Endothelial cell of umbilical vein (primary cell): Measurements from ENCODE around the gene OR51E2. TPM values are rescaled to one million over a fixed set of nuclear protein-coding genes. Genes with fewer than 3 reads are reported as not detected.

Experiments used
- BruUV-seq: library from RNA; stranded (reverse); fragments of 400-500 nt; replicated peaks from 2 replicates; lab custom pipeline; 2021; lab: Mats Ljungman, UMichigan
- CTCF ChIA-PET: fragments of 300-600, 350-600 bp; sonication (Branson Sonifier 250); formaldehyde crosslinking; loops from one replicate; lab custom pipeline; 2021; ENCODE audit warnings: antibody characterized with exemption, inconsistent platforms; lab: Charles Lee
- POLR2A ChIA-PET: fragments of 300-600, 350-600 bp; sonication (Branson Sonifier 250); formaldehyde crosslinking; loops from one replicate; lab custom pipeline; 2021; ENCODE audit warnings: antibody characterized with exemption, inconsistent platforms; lab: Charles Lee
- DNase-seq: peaks from one replicate; pipeline ENCODE4 v3.0.0-alpha.2; 2011; ENCODE audit warnings: low read depth, low spot score
- FAIRE-seq: peaks from 2 replicates; lab custom pipeline; 2011; peaks lifted over from hg19 to GRCh38; lab: Jason Lieb, UNC
- H2AFZ ChIP-seq: 2 replicates; pipeline ENCODE4 v1.6.0; 2012; ENCODE audit warnings: low read depth, low read length, control low read depth, inconsistent platforms
- H3K27ac ChIP-seq: 2 replicates; pipeline ENCODE4 v1.5.1; 2011; ENCODE audit warnings: low read depth, mild to moderate bottlenecking, control low read depth, low read length, moderate library complexity; ENCODE audit not compliant: insufficient read depth
- H3K27me3 ChIP-seq, 2 experiments: 2 replicates each; pipeline versions ENCODE4 v1.6.0 to v1.6.1; 2011; ENCODE audit warnings: low read length in 2 of 2, mixed read lengths in 1 of 2; ENCODE audit not compliant: control insufficient read depth in 2 of 2, insufficient read depth in 2 of 2
- H3K36me3 ChIP-seq, 2 experiments: 2 replicates in 1 of 2; 3 replicates in 1 of 2; pipeline ENCODE4 v1.5.1; 2011; ENCODE audit warnings: low read length in 2 of 2, mild to moderate bottlenecking in 1 of 2, moderate library complexity in 1 of 2; ENCODE audit not compliant: control insufficient read depth in 2 of 2, insufficient read depth in 2 of 2; ENCODE audit errors: extremely low read depth in 1 of 2
- H3K4me1 ChIP-seq: 3 replicates; pipeline ENCODE4 v1.5.1; 2011; ENCODE audit warnings: mild to moderate bottlenecking, low read length; ENCODE audit not compliant: control insufficient read depth, insufficient read depth; ENCODE audit errors: extremely low read depth
- H3K4me2 ChIP-seq: 2 replicates; pipeline ENCODE4 v1.6.1; 2011; ENCODE audit warnings: low read length, control low read depth, mixed read lengths; ENCODE audit not compliant: insufficient read depth
- H3K4me3 ChIP-seq, 3 experiments: fragments of 200-600 bp in 1 of 3; sonication (generic), shearing (Covaris generic) in 1 of 3; replicated peaks in 1 of 3; 2 replicates each; pipeline ENCODE4 v1.5.1; 2011 to 2016; ENCODE audit warnings: control low read depth in 3 of 3, low read length in 3 of 3, mild to moderate bottlenecking in 2 of 3, inconsistent platforms in 1 of 3, low read depth in 1 of 3, moderate library complexity in 1 of 3; ENCODE audit not compliant: insufficient read depth in 1 of 3
- H3K79me2 ChIP-seq: 2 replicates; pipeline ENCODE4 v1.6.0; 2012; ENCODE audit warnings: low read length, inconsistent platforms; ENCODE audit not compliant: control insufficient read depth, insufficient read depth
- H3K9ac ChIP-seq: replicated peaks from 2 replicates; pipeline ENCODE3; 2011; ENCODE audit warnings: low read length, control low read depth; ENCODE audit not compliant: insufficient read depth; ENCODE audit errors: extremely low read depth
- H3K9me1 ChIP-seq: replicated peaks from 3 replicates; pipeline ENCODE4 v1.6.0; 2011; ENCODE audit warnings: mild to moderate bottlenecking, low read length; ENCODE audit not compliant: control insufficient read depth, insufficient read depth; ENCODE audit errors: extremely low read depth
- H3K9me3 ChIP-seq: replicated peaks from 2 replicates; pipeline ENCODE4 v1.5.1; 2012; ENCODE audit warnings: low read length, inconsistent platforms; ENCODE audit not compliant: control insufficient read depth, insufficient read depth
- H4K20me1 ChIP-seq: replicated peaks from 2 replicates; pipeline ENCODE3; 2011; ENCODE audit warnings: mild to moderate bottlenecking, low read length; ENCODE audit not compliant: control insufficient read depth, insufficient read depth; ENCODE audit errors: extremely low read depth
- EZH2 ChIP-seq: IDR thresholded peaks from 2 replicates; pipeline ENCODE4 v1.6.1; 2012; ENCODE audit warnings: borderline replicate concordance, low read depth, mild to moderate bottlenecking, moderate library complexity, low read length, inconsistent platforms; ENCODE audit not compliant: severe bottlenecking
- FOS ChIP-seq: IDR thresholded peaks from 2 replicates; pipeline ENCODE4 v1.6.1; 2011; ENCODE audit warnings: mild to moderate bottlenecking, low read length, moderate library complexity, borderline replicate concordance; ENCODE audit not compliant: insufficient read depth
- GATA2 ChIP-seq: IDR thresholded peaks from 2 replicates; pipeline ENCODE4 v1.7.0; 2011; ENCODE audit warnings: low read depth, mild to moderate bottlenecking, moderate library complexity, mixed read lengths, low read length; ENCODE audit not compliant: insufficient read length, insufficient read depth
- JUN ChIP-seq: IDR thresholded peaks from 2 replicates; pipeline ENCODE4 v1.6.1; 2011; ENCODE audit warnings: borderline replicate concordance, low read depth; ENCODE audit not compliant: insufficient read length, insufficient read depth
- MYC ChIP-seq: IDR thresholded peaks from one replicate; pipeline ENCODE4 v1.6.1; 2011; ENCODE audit warnings: mild to moderate bottlenecking, low read depth, low read length
- POLR2A ChIP-seq: IDR thresholded peaks from 2 replicates; pipeline ENCODE4 v1.6.1; 2012; ENCODE audit warnings: low read depth, mild to moderate bottlenecking, control low read depth, low read length
- POLR2AphosphoS5 ChIP-seq: IDR thresholded peaks from 2 replicates; pipeline ENCODE4 v1.6.1; 2012; ENCODE audit warnings: low read depth, mild to moderate bottlenecking, control low read depth, low read length, moderate library complexity; ENCODE audit not compliant: insufficient read depth
- dilution Hi-C: fragments of 300-500 bp; cut with MboI; formaldehyde crosslinking; loops from one replicate; pipeline ENCODE4 v1.15.0; 2019; ENCODE audit warnings: low sequenced_read_pairs; ENCODE audit not compliant: extremely low pct_ligation_motif_present
- intact Hi-C: fragments of 100-400 bp; cut with micrococcal nuclease; formaldehyde crosslinking; loops from one replicate; pipeline ENCODE4 v1.10.0; 2022
- polyA plus RNA-seq, 4 experiments: library from polyadenylated mRNA; depleted of rRNA in 3 of 4; stranded (reverse) in 3 of 4; unstranded in 1 of 4; fragments of >200 nt; gene quantifications; 2 replicates each; pipeline versions ENCODE4 v1.2.1 to v1.2.3, GENCODE V29; 2011 to 2012; ENCODE audit warnings: missing spikeins in 1 of 4
- total RNA-seq: library from RNA; stranded (reverse); gene quantifications from 2 replicates; pipeline ENCODE4 v1.2.3, GENCODE V29; 2021
- TF ChIP-seq, protein P1 (sequence below), 2 donors: IDR thresholded peaks; 1 replicate in 1 of 2; 2 replicates in 1 of 2; pipeline ENCODE4 v1.5.1; 2011; ENCODE audit warnings: low read length in 2 of 2, mild to moderate bottlenecking in 2 of 2, moderate library complexity in 2 of 2, control low read depth in 1 of 2, inconsistent platforms in 1 of 2, low read depth in 1 of 2; ENCODE audit not compliant: insufficient read depth in 1 of 2; ENCODE audit errors: extremely low read depth in 1 of 2
- TF ChIP-seq, protein P2 (sequence below): IDR thresholded peaks from 2 replicates; pipeline ENCODE4 v1.6.1; 2011; ENCODE audit not compliant: insufficient read depth, insufficient read length

OR51E2 gene
- total and polyA plus RNA-seq, 2 donors (not counting 3 experiments of a cell fraction or from before 2014, with no cell fraction given): not detected

DNA sequence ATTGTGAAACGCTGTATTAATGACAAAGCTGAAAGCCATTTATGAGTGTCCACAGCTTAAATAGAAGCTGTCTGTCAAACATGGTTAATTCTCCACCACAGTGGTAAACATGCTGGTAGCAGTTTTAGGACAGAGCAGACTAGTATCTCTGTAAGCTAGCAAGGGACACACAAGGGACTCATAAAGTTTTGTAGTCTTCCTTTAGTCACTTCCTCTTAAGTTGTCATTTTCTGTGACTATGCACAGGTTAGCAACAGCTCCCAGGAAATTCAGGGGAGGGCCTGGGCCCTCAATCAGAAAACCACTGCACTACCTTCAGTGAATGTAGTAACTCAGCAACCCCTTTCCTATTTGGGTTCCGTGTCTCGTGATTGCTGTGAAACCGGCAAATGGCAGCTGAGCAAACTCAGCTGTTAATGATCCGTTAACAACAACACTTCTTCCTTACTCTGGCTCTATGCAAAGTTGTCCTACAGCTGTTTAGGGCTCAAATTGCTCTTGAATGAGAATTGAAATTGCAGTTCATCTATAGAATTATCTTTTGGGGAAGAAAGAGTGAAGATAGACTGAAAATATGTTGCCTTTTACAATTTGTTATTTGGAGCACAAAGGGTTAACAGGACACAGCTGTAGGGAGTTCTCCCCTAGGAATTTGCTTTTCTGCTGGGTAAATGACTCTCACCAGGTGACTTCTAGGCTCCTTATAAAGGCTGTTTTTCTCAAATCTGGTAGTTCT, 6.6 kb upstream of the OR51E2 start, which contains the start of gene MMP26:
MMP26 (plus strand) TSS at position 731 of the 736 bp plus-strand sequence.
- TF ChIP-seq POLR2AphosphoS5: no peak
- no peak for TF ChIP-seq POLR2A
- no peak for TF ChIP-seq JUN
- TF ChIP-seq FOS: no peak
- TF ChIP-seq GATA2: no peak
- TF ChIP-seq MYC: no peak
- TF ChIP-seq, protein P1, sequence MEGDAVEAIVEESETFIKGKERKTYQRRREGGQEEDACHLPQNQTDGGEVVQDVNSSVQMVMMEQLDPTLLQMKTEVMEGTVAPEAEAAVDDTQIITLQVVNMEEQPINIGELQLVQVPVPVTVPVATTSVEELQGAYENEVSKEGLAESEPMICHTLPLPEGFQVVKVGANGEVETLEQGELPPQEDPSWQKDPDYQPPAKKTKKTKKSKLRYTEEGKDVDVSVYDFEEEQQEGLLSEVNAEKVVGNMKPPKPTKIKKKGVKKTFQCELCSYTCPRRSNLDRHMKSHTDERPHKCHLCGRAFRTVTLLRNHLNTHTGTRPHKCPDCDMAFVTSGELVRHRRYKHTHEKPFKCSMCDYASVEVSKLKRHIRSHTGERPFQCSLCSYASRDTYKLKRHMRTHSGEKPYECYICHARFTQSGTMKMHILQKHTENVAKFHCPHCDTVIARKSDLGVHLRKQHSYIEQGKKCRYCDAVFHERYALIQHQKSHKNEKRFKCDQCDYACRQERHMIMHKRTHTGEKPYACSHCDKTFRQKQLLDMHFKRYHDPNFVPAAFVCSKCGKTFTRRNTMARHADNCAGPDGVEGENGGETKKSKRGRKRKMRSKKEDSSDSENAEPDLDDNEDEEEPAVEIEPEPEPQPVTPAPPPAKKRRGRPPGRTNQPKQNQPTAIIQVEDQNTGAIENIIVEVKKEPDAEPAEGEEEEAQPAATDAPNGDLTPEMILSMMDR (IDR thresholded peaks at IDR 0.05; ENCODE audit: extremely low read depth in 1 of 2, insufficient read depth in 1 of 2, low read depth in 1 of 2, low read length in 2 of 2): no peak
- no peak for TF ChIP-seq EZH2
- TF ChIP-seq, protein P2, sequence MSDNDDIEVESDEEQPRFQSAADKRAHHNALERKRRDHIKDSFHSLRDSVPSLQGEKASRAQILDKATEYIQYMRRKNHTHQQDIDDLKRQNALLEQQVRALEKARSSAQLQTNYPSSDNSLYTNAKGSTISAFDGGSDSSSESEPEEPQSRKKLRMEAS: no peak
- no peaks in the 10 kb centered on the region for H3K9me1 ChIP-seq
- no peaks in the 10 kb centered on the region for H3K9me3 ChIP-seq
- ChIA-PET POLR2A (no interaction called here), CTCF (no interaction called here)
- H3K27ac ChIP-seq: no peak within 1 kb of the TSS
- H3K4me2 ChIP-seq: no peak within 1 kb of the TSS
- H3K9ac ChIP-seq: no peak within 1 kb of the TSS
- FAIRE-seq (no peak), DNase-seq (no peak)
- H3K27me3 ChIP-seq: no peaks in the 10 kb centered on the region
- H3K4me1 ChIP-seq: no peaks in the 10 kb centered on the region
- no peaks in the 10 kb centered on the region for H4K20me1 ChIP-seq
- no peak within 1 kb of the TSS for H2AFZ ChIP-seq
- no peaks in the 10 kb centered on the region for H3K79me2 ChIP-seq
- dilution Hi-C loops: no loop called here
- H3K36me3 ChIP-seq: no peaks in the 10 kb centered on the region
- no peak within 1 kb of the TSS for H3K4me3 ChIP-seq
- no TSS peak for BruUV-seq
- intact Hi-C loops: no loop called here
